ENCODE data around the gene IFT43.

Gene IFT43

GRCh38 chr14:75981426-75982265 is 3.9 kb upstream of the IFT43 start, which contains the start of gene TGFB3:
Gene TGFB3, minus strand, starts transcription at chr14:75981995. Its CDS starts 1,102 bp downstream, at chr14:75980893.
- Histone ChIP-seq H3K27me3 (ENCODE audit: control insufficient read depth in 1 of 2, insufficient read depth in 2 of 2, low read length in 2 of 2) (no peaks in the 10 kb centered on the region), H3K27ac (ENCODE audit: low read depth, low read length) (peak within 1 kb of the TSS; percentile 91), H3K9ac (ENCODE audit: low read length) (peak within 1 kb of the TSS; percentile 74), H3K4me1 (ENCODE audit: insufficient read depth, low read length) (peaks cover 32% of the 10 kb centered on the region), H3K9me3 (ENCODE audit: low read length) (no peaks in the 10 kb centered on the region), H3K4me3 (ENCODE audit: low read depth in 1 of 2, low read length in 2 of 2) (peak within 1 kb of the TSS; percentile 53 to 59), H3K36me3 (ENCODE audit: insufficient read depth, low read length) (no peaks in the 10 kb centered on the region)

- peak overlapping the region; percentile 91 for H3K27ac ChIP-seq (ENCODE audit: low read depth, low read length)
- peak overlapping the region; percentile 53 to 59 for H3K4me3 ChIP-seq (ENCODE audit: low read depth in 1 of 2, low read length in 2 of 2)
- H3K4me1 ChIP-seq (ENCODE audit: insufficient read depth, low read length): peaks cover 38% of the 10 kb centered on the region
- H3K27me3 ChIP-seq (ENCODE audit: control insufficient read depth in 1 of 2, insufficient read depth in 2 of 2, low read length in 2 of 2): no peaks in the 10 kb centered on the region
- no peaks in the 10 kb centered on the region for H3K9me3 ChIP-seq (ENCODE audit: low read length)
- H3K36me3 ChIP-seq (ENCODE audit: insufficient read depth, low read length): no peaks in the 10 kb centered on the region
- peak overlapping the region; percentile 74 for H3K9ac ChIP-seq (ENCODE audit: low read length)
Observed at GRCh38 chr14:75982266-75983018, 3.1 kb upstream of the IFT43 start.

DNA sequence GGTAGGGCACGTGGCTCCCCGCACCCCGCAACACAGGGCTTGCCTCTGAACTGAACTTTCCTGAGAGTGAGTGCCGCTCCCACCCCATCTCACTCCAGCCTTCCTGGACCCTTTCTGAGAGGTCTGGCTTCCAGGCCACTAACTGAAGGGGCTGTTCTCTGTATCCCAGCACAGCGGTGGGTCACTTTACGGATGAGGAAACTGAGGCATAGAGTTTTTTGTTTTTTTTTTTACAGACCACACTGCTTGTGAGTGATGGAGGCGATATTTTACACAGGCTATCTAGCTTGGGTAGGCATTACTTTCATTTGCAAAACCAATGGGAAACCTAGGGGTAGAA is 2.6 kb upstream of the IFT43 start:
- Histone ChIP-seq H3K9ac (ENCODE audit: low read length) (peak overlapping the region; percentile 54), H3K4me1 (ENCODE audit: insufficient read depth, low read length) (peaks cover 38% of the 10 kb centered on the region), H3K4me3 (ENCODE audit: low read depth in 1 of 2, low read length in 2 of 2) (peak overlapping the region; percentile 2 to 52), H3K27ac (ENCODE audit: low read depth, low read length) (peak overlapping the region; percentile 64), H3K36me3 (ENCODE audit: insufficient read depth, low read length) (no peaks in the 10 kb centered on the region), H3K9me3 (ENCODE audit: low read length) (no peaks in the 10 kb centered on the region), H3K27me3 (ENCODE audit: control insufficient read depth in 1 of 2, insufficient read depth in 2 of 2, low read length in 2 of 2) (no peaks in the 10 kb centered on the region)

- Histone ChIP-seq H3K9me3 (ENCODE audit: low read length) (no peaks in the 10 kb centered on the region), H3K27ac (ENCODE audit: low read depth, low read length) (no peak overlapping the region), H3K27me3 (ENCODE audit: control insufficient read depth in 1 of 2, insufficient read depth in 2 of 2, low read length in 2 of 2) (no peaks in the 10 kb centered on the region), H3K4me3 (ENCODE audit: low read depth in 1 of 2, low read length in 2 of 2) (no peak overlapping the region), H3K36me3 (ENCODE audit: insufficient read depth, low read length) (peaks cover 5% of the 10 kb centered on the region), H3K9ac (ENCODE audit: low read length) (no peak overlapping the region), H3K4me1 (ENCODE audit: insufficient read depth, low read length) (peaks cover 25% of the 10 kb centered on the region)
Observed at GRCh38 chr14:75984674-75985073, 889 bp upstream of the IFT43 start.

DNA sequence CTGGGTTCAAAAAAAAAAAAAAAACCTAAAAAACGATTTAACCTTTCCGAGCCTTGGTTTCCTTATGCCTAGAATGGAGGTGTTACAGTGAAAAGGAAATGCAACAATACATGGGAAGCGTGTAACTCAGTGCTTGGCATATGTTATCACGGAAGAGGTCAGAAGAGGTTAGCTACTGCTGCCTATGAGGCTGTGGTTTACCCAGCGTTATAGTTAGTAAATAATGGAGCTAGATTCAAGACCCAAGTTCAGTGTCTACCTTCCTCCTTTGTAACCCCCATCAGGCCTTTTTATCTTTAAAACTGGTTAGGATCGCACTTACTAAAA is 839 bp downstream of the IFT43 start:
- H3K4me1 ChIP-seq (ENCODE audit: insufficient read depth, low read length): peaks cover 14% of the 10 kb centered on the region
- H3K9ac ChIP-seq (ENCODE audit: low read length): peak overlapping the region; percentile 54
- H3K27ac ChIP-seq (ENCODE audit: low read depth, low read length): peak overlapping the region; percentile 83
- H3K9me3 ChIP-seq (ENCODE audit: low read length): no peaks in the 10 kb centered on the region
- H3K4me3 ChIP-seq (ENCODE audit: low read depth in 1 of 2, low read length in 2 of 2): peak overlapping the region; percentile 93 to 95
- no peaks in the 10 kb centered on the region for H3K27me3 ChIP-seq (ENCODE audit: control insufficient read depth in 1 of 2, insufficient read depth in 2 of 2, low read length in 2 of 2)
- peaks cover 17% of the 10 kb centered on the region for H3K36me3 ChIP-seq (ENCODE audit: insufficient read depth, low read length)

GRCh38 chr14:75987201-75987970 is 1.8 kb downstream of the IFT43 start:
- H3K4me1 ChIP-seq (ENCODE audit: insufficient read depth, low read length): peaks cover 23% of the 10 kb centered on the region
- H3K9ac ChIP-seq (ENCODE audit: low read length): no peak overlapping the region
- no peaks in the 10 kb centered on the region for H3K9me3 ChIP-seq (ENCODE audit: low read length)
- no peak overlapping the region for H3K27ac ChIP-seq (ENCODE audit: low read depth, low read length)
- no peaks in the 10 kb centered on the region for H3K27me3 ChIP-seq (ENCODE audit: control insufficient read depth in 1 of 2, insufficient read depth in 2 of 2, low read length in 2 of 2)
- no peak overlapping the region for H3K4me3 ChIP-seq (ENCODE audit: low read depth in 1 of 2, low read length in 2 of 2)
- H3K36me3 ChIP-seq (ENCODE audit: insufficient read depth, low read length): peaks cover 17% of the 10 kb centered on the region

DNA sequence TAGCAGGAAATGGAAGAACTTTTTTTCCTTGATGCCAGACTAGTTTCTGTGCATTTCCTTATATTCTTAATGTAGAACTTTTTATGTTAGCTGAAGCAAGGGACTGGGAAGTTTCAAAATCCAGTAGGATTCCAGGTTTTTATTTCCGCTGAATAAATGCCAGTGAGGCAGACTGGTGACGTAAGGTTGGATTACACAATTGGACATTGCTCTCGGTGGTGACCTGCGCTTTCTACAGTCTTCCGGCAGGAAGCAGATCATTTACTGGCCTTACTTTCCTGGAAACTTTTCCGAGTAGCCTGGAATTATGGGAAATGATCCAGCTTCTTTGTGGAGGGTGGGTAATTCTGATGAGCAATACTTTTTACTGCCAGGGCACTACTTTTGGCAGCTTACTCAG is 3.6 kb downstream of the IFT43 start:
- Histone ChIP-seq H3K9ac (ENCODE audit: low read length) (no peak overlapping the region), H3K27ac (ENCODE audit: low read depth, low read length) (no peak overlapping the region), H3K4me1 (ENCODE audit: insufficient read depth, low read length) (peaks cover 24% of the 10 kb centered on the region), H3K9me3 (ENCODE audit: low read length) (no peaks in the 10 kb centered on the region), H3K36me3 (ENCODE audit: insufficient read depth, low read length) (peaks cover 23% of the 10 kb centered on the region), H3K4me3 (ENCODE audit: low read depth in 1 of 2, low read length in 2 of 2) (no peak overlapping the region), H3K27me3 (ENCODE audit: control insufficient read depth in 1 of 2, insufficient read depth in 2 of 2, low read length in 2 of 2) (no peaks in the 10 kb centered on the region)

GRCh38 chr14:75990297-75990696 is 4.7 kb downstream of the IFT43 start:
- no peaks in the 10 kb centered on the region for H3K9me3 ChIP-seq (ENCODE audit: low read length)
- H3K4me1 ChIP-seq (ENCODE audit: insufficient read depth, low read length): peaks cover 24% of the 10 kb centered on the region
- no peak overlapping the region for H3K27ac ChIP-seq (ENCODE audit: low read depth, low read length)
- peaks cover 23% of the 10 kb centered on the region for H3K36me3 ChIP-seq (ENCODE audit: insufficient read depth, low read length)
- no peak overlapping the region for H3K4me3 ChIP-seq (ENCODE audit: low read depth in 1 of 2, low read length in 2 of 2)
- no peaks in the 10 kb centered on the region for H3K27me3 ChIP-seq (ENCODE audit: control insufficient read depth in 1 of 2, insufficient read depth in 2 of 2, low read length in 2 of 2)
- no peak overlapping the region for H3K9ac ChIP-seq (ENCODE audit: low read length)

- peak overlapping the region; percentile 7 for H3K27ac ChIP-seq (ENCODE audit: low read depth, low read length)
- no peaks in the 10 kb centered on the region for H3K9me3 ChIP-seq (ENCODE audit: low read length)
- H3K4me1 ChIP-seq (ENCODE audit: insufficient read depth, low read length): peaks cover 29% of the 10 kb centered on the region
- no peak overlapping the region for H3K9ac ChIP-seq (ENCODE audit: low read length)
- H3K4me3 ChIP-seq (ENCODE audit: low read depth in 1 of 2, low read length in 2 of 2): no peak overlapping the region
- H3K36me3 ChIP-seq (ENCODE audit: insufficient read depth, low read length): peaks cover 23% of the 10 kb centered on the region
- H3K27me3 ChIP-seq (ENCODE audit: control insufficient read depth in 1 of 2, insufficient read depth in 2 of 2, low read length in 2 of 2): no peaks in the 10 kb centered on the region
Observed at GRCh38 chr14:75991753-75992152, 6.2 kb downstream of the IFT43 start.

DNA sequence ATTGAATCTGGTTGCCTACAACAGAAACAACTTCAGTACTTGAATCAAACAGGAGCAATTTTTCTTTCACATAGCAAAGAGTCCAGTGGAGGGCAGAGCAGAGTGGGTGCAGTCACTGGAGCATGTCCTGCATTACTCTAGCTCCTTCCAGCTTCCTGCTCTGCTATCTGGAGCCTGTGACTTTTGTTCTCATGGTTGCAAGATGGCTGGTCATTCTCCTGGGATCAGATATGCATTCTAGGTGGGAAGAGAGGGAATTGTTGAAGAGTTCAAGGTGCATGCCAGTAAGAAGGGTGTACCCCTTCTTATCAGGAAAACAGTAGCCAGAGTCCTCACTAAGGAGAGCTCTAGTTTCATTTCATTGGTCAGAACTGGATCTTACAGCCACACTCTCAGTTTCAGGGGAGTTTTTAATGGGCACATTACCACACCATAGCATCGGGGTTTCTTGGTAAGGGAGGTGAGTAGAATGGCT is 8.0 kb downstream of the IFT43 start:
- no peak overlapping the region for H3K27ac ChIP-seq (ENCODE audit: low read depth, low read length)

GRCh38 chr14:75995372-75996041 is 9.9 kb downstream of the IFT43 start:
- Histone ChIP-seq H3K27me3 (ENCODE audit: control insufficient read depth in 1 of 2, insufficient read depth in 2 of 2, low read length in 2 of 2) (no peaks in the 10 kb centered on the region), H3K9ac (ENCODE audit: low read length) (no peak overlapping the region), H3K27ac (ENCODE audit: low read depth, low read length) (peak overlapping the region; percentile 73), H3K4me1 (ENCODE audit: insufficient read depth, low read length) (peaks cover 24% of the 10 kb centered on the region), H3K9me3 (ENCODE audit: low read length) (no peaks in the 10 kb centered on the region), H3K4me3 (ENCODE audit: low read depth in 1 of 2, low read length in 2 of 2) (peak overlapping the region in 1 of 2 donors; percentile 41), H3K36me3 (ENCODE audit: insufficient read depth, low read length) (peaks cover 26% of the 10 kb centered on the region)

More for the DNA sequence above, 8.0 kb downstream of the IFT43 start:
- Histone ChIP-seq H3K36me3 (ENCODE audit: insufficient read depth, low read length) (peaks cover 31% of the 10 kb centered on the region), H3K4me1 (ENCODE audit: insufficient read depth, low read length) (peaks cover 24% of the 10 kb centered on the region), H3K9me3 (ENCODE audit: low read length) (no peaks in the 10 kb centered on the region), H3K4me3 (ENCODE audit: low read depth in 1 of 2, low read length in 2 of 2) (no peak overlapping the region), H3K9ac (ENCODE audit: low read length) (no peak overlapping the region), H3K27me3 (ENCODE audit: control insufficient read depth in 1 of 2, insufficient read depth in 2 of 2, low read length in 2 of 2) (no peaks in the 10 kb centered on the region)
